Sigmoid colon (tissue), 4 donors: ENCODE measurements around the gene SPTLC2.

Experiments used
- CTCF ChIP-seq, 4 experiments: fragments of 450-650 bp in 3 of 4; fragments of 200-600 bp in 1 of 4; IDR thresholded peaks; one replicate each; pipeline ENCODE4 v1.5.1; 2016 to 2019; ENCODE audit warnings: antibody characterized with exemption in 4 of 4, mild to moderate bottlenecking in 3 of 4, moderate library complexity in 2 of 4
- EP300 ChIP-seq, 4 donors: sonication (generic); formaldehyde crosslinking; IDR thresholded peaks; one replicate each; pipeline ENCODE4 v1.6.1; 2017; ENCODE audit warnings: antibody characterized with exemption in 4 of 4
- POLR2A ChIP-seq, 2 donors: fragments of 450-650 bp; IDR thresholded peaks; one replicate each; pipeline ENCODE4 v1.6.1; 2016; ENCODE audit warnings: antibody characterized with exemption in 2 of 2, mild to moderate bottlenecking in 2 of 2, moderate library complexity in 2 of 2
- POLR2AphosphoS5 ChIP-seq, 4 donors: sonication (generic); formaldehyde crosslinking; IDR thresholded peaks; one replicate each; pipeline ENCODE4 v1.6.1; 2017; ENCODE audit warnings: antibody characterized with exemption in 4 of 4

DNA sequence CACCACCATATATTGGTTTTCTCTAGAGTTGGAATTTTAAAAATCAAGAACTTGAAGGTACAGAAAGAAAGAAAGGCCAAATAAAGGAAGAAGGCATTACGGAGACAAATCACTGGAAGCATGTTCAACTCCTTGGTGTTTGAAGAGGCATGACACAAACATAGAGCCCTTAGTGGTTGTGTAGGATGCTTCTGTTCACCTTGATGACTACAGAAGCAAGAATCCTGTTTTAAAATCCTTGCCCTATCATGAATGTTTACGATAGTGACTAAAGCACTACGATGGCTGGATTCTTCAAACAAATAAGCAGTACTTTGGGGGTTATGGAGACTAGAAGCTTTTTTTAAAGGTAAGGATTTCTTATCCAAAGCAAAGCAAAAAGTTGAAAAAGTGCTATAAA, 107.6 kb downstream of the SPTLC2 start:
- TF ChIP-seq CTCF (IDR thresholded peaks at IDR 0.05) (no peak), EP300 (IDR thresholded peaks at IDR 0.05) (no peak), POLR2AphosphoS5 (IDR thresholded peaks at IDR 0.05) (no peak), POLR2A (IDR thresholded peaks at IDR 0.05) (no peak)
